Lower leg skin (tissue), 4 donors: ENCODE results near the gene PRPF6. TPM values are rescaled to one million over a fixed set of nuclear protein-coding genes. Genes with fewer than 3 reads are reported as not detected.

Source experiments
- DNase-seq, 2 donors: peaks; one replicate each; pipeline ENCODE4 v3.0.0-alpha.2; 2019; ENCODE audit warnings: low spot score in 2 of 2
- H3K4me3 ChIP-seq: fragments of 200-600 bp; sonication (generic); 2 replicates; pipeline ENCODE4 v1.5.1; 2017; ENCODE audit warnings: mild to moderate bottlenecking, low read depth; ENCODE audit not compliant: poor library complexity, severe bottlenecking
- POLR2A ChIP-seq, 2 donors: fragments of 450-650 bp; IDR thresholded peaks; one replicate each; pipeline ENCODE4 v1.6.1; 2016 to 2017; ENCODE audit warnings: antibody characterized with exemption in 2 of 2, mild to moderate bottlenecking in 1 of 2, moderate library complexity in 1 of 2
- WGBS, 2 donors: methylation state at CpG; one replicate each; pipeline ENCODE4 v1.1.5; 2018; 5-methylcytosine and 5-hydroxymethylcytosine counted together
- intact Hi-C: fragments of 100-400 bp; cut with DNase I; formaldehyde crosslinking; loops from one replicate; pipeline ENCODE4 v1.15.0; 2023; ENCODE audit warnings: low total_unique reads
- total RNA-seq, 4 donors: library from RNA; depleted of rRNA; stranded (reverse); fragments of >200 nt; gene quantifications; one replicate each; pipeline ENCODE4 v1.1.0, GENCODE V29; 2016
- TF ChIP-seq, protein P1 (sequence below), 3 donors: fragments of 450-650 bp; IDR thresholded peaks; one replicate each; pipeline ENCODE4 v1.5.1; 2016; ENCODE audit warnings: antibody characterized with exemption in 3 of 3, mild to moderate bottlenecking in 3 of 3, moderate library complexity in 2 of 3

PRPF6 gene
- total RNA-seq, 4 donors from 2014 or later: 66.8 to 88.3 (median 79.1) TPM

DNA sequence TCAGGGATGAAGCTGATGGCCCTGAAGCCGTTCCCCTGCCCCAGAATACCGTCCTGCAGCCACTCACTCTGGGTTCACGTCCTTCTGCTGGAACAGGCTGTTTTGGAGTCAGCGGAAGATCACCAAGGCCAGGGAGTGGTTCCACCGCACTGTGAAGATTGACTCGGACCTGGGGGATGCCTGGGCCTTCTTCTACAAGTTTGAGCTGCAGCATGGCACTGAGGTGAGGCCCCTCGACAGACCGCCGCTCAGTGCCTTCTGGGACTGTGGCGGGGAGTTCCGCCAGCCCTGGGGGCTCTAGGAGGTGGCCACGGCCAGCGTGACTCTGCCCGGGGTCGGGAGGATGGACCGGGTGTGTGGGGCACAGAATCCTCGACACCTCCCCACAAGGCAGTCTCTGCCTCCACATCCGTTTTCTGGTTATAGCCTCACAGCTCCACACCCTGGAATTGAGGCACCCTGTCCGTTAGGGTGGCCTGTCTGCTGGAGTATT lies 50.9 kb downstream of the PRPF6 start:
- TF ChIP-seq, protein P1, sequence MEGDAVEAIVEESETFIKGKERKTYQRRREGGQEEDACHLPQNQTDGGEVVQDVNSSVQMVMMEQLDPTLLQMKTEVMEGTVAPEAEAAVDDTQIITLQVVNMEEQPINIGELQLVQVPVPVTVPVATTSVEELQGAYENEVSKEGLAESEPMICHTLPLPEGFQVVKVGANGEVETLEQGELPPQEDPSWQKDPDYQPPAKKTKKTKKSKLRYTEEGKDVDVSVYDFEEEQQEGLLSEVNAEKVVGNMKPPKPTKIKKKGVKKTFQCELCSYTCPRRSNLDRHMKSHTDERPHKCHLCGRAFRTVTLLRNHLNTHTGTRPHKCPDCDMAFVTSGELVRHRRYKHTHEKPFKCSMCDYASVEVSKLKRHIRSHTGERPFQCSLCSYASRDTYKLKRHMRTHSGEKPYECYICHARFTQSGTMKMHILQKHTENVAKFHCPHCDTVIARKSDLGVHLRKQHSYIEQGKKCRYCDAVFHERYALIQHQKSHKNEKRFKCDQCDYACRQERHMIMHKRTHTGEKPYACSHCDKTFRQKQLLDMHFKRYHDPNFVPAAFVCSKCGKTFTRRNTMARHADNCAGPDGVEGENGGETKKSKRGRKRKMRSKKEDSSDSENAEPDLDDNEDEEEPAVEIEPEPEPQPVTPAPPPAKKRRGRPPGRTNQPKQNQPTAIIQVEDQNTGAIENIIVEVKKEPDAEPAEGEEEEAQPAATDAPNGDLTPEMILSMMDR (IDR thresholded peaks at IDR 0.05): no peak
- no peak for TF ChIP-seq POLR2A (IDR thresholded peaks at IDR 0.05)
- intact Hi-C loops: no loop called here
- DNase-seq: no peak
- 91 to 92% methylated on average over 9 to 18 of the region's 19 CpGs for WGBS, 2 donors
- H3K4me3 ChIP-seq: no peak overlapping the region

DNA sequence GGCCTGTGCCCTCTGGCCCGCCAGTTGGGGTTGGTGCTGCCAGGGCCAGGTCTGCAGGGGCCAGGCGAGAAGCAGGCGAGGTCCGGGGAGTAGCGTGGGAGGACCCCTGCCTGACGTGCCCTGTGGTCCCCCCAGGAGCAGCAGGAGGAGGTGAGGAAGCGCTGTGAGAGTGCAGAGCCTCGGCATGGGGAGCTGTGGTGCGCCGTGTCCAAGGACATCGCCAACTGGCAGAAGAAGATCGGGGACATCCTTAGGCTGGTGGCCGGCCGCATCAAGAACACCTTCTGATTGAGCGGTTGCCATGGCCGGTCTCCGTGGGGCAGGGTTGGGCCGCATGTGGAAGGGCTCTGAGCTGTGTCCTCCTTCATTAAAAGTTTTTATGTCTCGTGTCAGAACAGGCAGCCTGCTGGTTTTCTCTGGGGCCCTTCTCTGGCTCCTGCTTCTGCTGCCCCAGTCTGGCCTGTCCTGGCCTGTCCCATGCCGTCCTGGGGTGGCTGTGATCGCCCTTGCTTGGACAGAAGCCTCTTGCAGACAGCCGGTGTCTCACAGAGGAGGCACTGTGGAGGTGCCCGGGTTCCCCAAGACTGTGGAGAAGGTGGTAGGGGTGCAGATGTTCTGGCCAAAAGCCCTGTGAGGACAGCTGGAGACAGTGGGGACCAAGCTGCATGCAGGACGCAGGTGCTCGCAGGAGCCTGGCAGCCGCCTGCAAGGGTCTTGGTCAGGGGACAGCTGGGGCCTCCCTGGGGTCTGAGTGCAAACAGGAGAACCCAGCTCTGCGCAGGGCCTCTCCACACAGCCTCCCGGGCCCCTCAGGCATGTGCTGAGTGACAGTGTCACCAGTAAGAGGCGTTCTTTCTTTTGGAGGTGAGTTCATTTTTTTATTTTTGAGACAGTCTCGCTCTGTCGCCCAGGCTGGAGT lies 52.0 kb downstream of the PRPF6 start:
- intact Hi-C loops: no loop called here
- no peak for TF ChIP-seq POLR2A (IDR thresholded peaks at IDR 0.05)
- WGBS, 2 donors: 84 to 87% methylated on average over 31 of the region's 31 CpGs
- no peak for DNase-seq
- no peak overlapping the region for H3K4me3 ChIP-seq

- intact Hi-C loops: no loop called here
- H3K4me3 ChIP-seq: no peak overlapping the region
- no peak for TF ChIP-seq POLR2A (IDR thresholded peaks at IDR 0.05)
- TF ChIP-seq, protein P1 (IDR thresholded peaks at IDR 0.05): no peak
- no peak for DNase-seq
- 61 to 66% methylated on average over 7 of the region's 11 CpGs for WGBS, 2 donors
These were observed 53.1 kb downstream of the PRPF6 start for GRCh38 chr20:64033981-64034493.

DNA sequence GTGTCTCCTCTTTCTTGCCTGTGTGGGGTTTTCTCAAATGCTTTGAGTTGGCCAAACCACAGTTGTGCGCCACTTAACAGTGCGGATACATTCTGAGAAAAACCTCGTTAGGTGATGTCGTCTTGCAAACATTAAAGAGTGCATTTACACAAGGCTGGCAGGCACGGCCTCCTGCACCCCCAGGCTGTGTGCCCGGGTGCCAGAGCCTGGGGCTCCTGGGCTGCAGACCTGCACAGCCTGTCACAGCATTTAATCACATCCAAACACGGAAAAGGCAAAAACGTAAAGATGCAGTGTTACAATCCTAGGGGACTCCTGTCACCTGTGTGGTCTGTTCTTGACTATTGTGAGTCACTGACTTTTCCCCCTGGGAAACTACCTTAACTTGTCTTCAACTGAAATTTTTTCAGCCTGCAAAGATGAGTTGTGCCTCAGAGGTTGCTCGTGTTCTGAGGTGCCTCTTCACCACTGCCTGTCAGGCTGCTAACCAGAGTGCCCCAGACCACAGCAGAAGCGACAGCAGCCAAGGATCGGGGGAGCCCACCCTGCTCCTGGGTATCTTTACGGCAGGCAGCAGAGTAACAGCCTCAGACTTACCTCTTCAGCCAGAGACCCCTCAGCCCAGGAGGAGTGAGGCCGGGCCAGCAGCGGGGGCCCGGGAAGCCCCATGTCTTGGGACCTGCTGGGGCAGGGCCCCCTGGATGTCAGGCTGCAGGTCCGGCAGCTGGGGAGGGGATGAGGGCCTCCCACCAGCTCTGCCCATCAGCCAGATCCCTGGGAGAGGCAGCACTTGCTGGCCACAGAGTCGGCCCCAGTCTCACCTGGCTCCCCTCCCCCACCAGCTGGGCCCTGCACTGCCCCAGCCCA lies 54.4 kb downstream of the PRPF6 start:
- no peak for DNase-seq
- 75 to 84% methylated on average over 15 to 16 of the region's 17 CpGs for WGBS, 2 donors
- H3K4me3 ChIP-seq: no peak overlapping the region
- intact Hi-C loops: no loop called here
- TF ChIP-seq, protein P1 (IDR thresholded peaks at IDR 0.05): no peak
- no peak for TF ChIP-seq POLR2A (IDR thresholded peaks at IDR 0.05)

- TF ChIP-seq, protein P1 (IDR thresholded peaks at IDR 0.05): no peak
- TF ChIP-seq POLR2A (IDR thresholded peaks at IDR 0.05): no peak
- 82 to 91% methylated on average over 10 of the region's 10 CpGs for WGBS, 2 donors
- no peak within 1 kb of the TSS for H3K4me3 ChIP-seq
- DNase-seq: no peak
- intact Hi-C loops: no loop called here
These were observed 55.0 kb downstream of the PRPF6 start, which contains the start of gene C20orf204 for GRCh38 chr20:64035933-64036345. C20orf204 (plus strand) TSS chr20:64036182; CDS start chr20:64036324, 142 bp downstream.
